ENCODE measurements around the gene WDPCP.

GRCh38 chr2:63569740-63570139 is 18.5 kb downstream of the WDPCP start:
- TF ChIP-seq CTCF (conservative IDR thresholded peaks at IDR 0.05) (no peak), EZH2 (IDR thresholded peaks at IDR 0.05; ENCODE audit: low read depth) (no peak)
